Measurements from ENCODE around the gene MYOCOS.
"Not testable (repeated sequence)": the region's sequence is repeated elsewhere in the genome, so short reads cannot be mapped to it uniquely, and the experiment has no call there.

MYOCOS gene

DNA sequence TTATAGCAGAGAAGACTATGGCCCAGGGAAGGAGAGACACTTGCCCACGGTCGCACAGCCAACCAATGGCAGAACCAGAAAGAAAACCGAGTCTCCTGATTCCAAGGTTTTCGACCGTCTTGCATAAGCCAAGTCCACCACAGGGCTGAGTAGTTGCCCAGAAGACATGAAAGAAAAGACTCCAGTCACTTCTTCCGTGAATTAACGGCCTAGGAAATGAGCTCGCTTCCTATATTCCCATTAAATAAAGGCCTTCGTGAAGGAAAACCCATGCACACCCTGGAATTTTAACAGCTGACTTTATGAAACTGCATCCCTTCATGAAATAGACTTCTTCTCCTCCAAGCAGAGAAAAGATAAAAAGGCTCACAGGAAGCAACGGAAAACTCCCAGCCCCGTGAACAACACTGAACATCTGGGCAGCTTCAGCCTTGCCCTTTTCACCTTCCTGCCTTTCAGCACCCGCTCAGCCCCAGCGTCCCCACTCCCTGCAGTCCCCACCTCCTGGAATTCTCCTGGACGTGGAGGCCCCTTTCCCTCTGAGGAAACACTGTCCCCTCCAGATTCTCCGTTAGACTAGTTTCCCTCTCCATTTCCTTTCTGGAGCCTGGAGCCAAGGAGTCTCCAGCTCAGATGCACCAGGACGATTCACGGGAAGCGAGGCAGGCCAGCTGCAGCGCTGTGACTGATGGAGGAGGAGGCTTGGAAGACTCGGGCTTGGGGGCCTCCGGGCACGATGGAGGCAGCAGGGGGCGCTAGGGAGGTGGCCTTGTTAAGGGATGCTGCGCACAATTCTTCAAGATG lies 33.1 kb downstream of the MYOCOS start:
- DNase-seq (ENCODE audit: extremely low spot score) = peak; percentile 85
- TF ChIP-seq HDGF (IDR thresholded peaks at IDR 0.05; ENCODE audit: borderline replicate concordance) (no peak), FOXA1 (IDR thresholded peaks at IDR 0.05) (no peak), TARDBP (IDR thresholded peaks at IDR 0.05) (no peak), NFRKB (IDR thresholded peaks at IDR 0.05) (no peak), FOXK2 (IDR thresholded peaks at IDR 0.05) (no peak), ZNF384 (IDR thresholded peaks at IDR 0.05) (no peak), CTBP1 (IDR thresholded peaks at IDR 0.05; ENCODE audit: borderline replicate concordance) (no peak)
- CTCF ChIA-PET = interaction anchor here (1.4 to 2.3 kb wide), 3 partner anchors 10 to 145 kb away, joined by 3 to 14 read pairs (median 4); no protein-coding TSS in a partner anchor
- POLR2A ChIA-PET = interaction anchor here (1.2 kb wide), 1 partner anchor 86 kb away, joined by 3 read pairs; the partner anchor contains the start of gene VAMP4

DNA sequence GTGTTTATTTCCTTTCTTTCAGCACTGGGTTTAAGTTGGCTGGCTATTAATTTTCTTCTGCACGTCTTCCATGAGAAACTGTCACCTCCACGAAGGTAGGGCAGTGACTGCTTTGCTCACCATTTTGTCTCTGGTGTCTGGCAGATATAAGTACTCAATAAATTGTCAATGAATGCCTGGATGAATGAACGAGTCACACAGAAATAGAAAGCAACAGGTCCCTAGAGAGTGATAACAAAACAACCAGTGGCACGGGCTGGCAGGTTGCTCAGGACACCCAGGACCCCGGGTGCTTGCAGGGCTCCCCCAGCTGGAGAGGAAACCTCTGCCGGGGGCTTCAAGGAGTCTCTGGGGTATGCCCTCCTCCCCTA lies 33.7 kb downstream of the MYOCOS start:
- ChIA-PET CTCF (interaction anchor here (1.1 to 2.3 kb wide), 3 partner anchors 10 to 60 kb away, joined by 3 to 14 read pairs (median 4); no protein-coding TSS in a partner anchor), POLR2A (no interaction called here)
- TF ChIP-seq SUZ12 (IDR thresholded peaks at IDR 0.05) = no peak
- no peak for TF ChIP-seq FOXA1 (IDR thresholded peaks at IDR 0.05)
- no peak for TF ChIP-seq FOXM1 (IDR thresholded peaks at IDR 0.05; ENCODE audit: borderline replicate concordance)
- no peak for TF ChIP-seq ARNT (IDR thresholded peaks at IDR 0.05)
- no peak for TF ChIP-seq SP1 (IDR thresholded peaks at IDR 0.05)
- no peak for TF ChIP-seq L3MBTL2 (conservative IDR thresholded peaks at IDR 0.05)
- no peak for TF ChIP-seq BHLHE40 (IDR thresholded peaks at IDR 0.05; ENCODE audit: borderline replicate concordance)
- no peak for TF ChIP-seq LEF1 (IDR thresholded peaks at IDR 0.05; ENCODE audit: borderline replicate concordance)
- no peak for TF ChIP-seq ELF4 (IDR thresholded peaks at IDR 0.05)
- TF ChIP-seq NFRKB (IDR thresholded peaks at IDR 0.05) = no peak
- TF ChIP-seq ZNF384 (IDR thresholded peaks at IDR 0.05) = no peak
- TF ChIP-seq HDGF (IDR thresholded peaks at IDR 0.05; ENCODE audit: borderline replicate concordance) = no peak
- TF ChIP-seq, protein P1, sequence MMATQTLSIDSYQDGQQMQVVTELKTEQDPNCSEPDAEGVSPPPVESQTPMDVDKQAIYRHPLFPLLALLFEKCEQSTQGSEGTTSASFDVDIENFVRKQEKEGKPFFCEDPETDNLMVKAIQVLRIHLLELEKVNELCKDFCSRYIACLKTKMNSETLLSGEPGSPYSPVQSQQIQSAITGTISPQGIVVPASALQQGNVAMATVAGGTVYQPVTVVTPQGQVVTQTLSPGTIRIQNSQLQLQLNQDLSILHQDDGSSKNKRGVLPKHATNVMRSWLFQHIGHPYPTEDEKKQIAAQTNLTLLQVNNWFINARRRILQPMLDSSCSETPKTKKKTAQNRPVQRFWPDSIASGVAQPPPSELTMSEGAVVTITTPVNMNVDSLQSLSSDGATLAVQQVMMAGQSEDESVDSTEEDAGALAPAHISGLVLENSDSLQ (IDR thresholded peaks at IDR 0.05) = no peak
- no peak for TF ChIP-seq TARDBP (IDR thresholded peaks at IDR 0.05)
- TF ChIP-seq FOXK2 (IDR thresholded peaks at IDR 0.05) = no peak
- no peak for TF ChIP-seq CTBP1 (IDR thresholded peaks at IDR 0.05; ENCODE audit: borderline replicate concordance)
- DNase-seq (ENCODE audit: extremely low spot score) = no peak

- POLR2A ChIA-PET; DNase-seq (ENCODE audit: extremely low spot score): not testable (repeated sequence)
- CTCF ChIA-PET = interaction anchor here (1.1 to 2.3 kb wide), 4 partner anchors 11 to 60 kb away, joined by 3 to 14 read pairs (median 4); no protein-coding TSS in a partner anchor
Measured at GRCh38 chr1:171656206-171656605, 34.2 kb downstream of the MYOCOS start.

DNA sequence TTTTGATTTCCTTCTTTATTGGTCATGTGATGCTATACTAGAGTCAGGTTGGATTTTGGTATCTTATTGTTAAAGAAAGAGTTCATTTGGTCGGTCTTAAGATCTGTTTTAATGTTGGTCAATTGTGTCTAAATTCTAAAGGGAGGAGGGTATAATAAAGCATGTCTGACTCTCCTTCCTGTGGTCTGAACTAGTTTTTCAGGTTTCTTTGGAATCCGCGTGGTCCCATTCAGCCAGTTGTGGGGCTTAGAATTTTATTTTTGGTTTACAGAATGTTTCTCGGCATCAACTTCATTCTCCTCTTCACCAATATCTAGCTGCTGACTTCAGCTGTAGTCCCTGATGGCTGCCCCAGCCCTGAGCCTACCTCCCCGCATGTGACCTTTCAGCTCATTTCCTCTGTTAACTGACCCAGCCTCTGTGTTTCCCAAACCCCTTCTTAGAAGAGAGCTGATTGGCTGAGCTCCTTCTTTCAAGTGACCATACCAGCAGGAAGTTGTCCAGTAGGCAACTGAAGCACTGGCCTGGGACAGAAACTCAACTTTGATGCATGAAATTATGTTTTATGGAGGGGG lies 39.1 kb downstream of the MYOCOS start:
- ChIA-PET POLR2A (no interaction called here), CTCF (no interaction called here)
- DNase-seq (ENCODE audit: extremely low spot score) = no peak
- TF ChIP-seq SUZ12 (IDR thresholded peaks at IDR 0.05) (no peak), TARDBP (IDR thresholded peaks at IDR 0.05) (no peak), LEF1 (IDR thresholded peaks at IDR 0.05; ENCODE audit: borderline replicate concordance) (no peak)

DNA sequence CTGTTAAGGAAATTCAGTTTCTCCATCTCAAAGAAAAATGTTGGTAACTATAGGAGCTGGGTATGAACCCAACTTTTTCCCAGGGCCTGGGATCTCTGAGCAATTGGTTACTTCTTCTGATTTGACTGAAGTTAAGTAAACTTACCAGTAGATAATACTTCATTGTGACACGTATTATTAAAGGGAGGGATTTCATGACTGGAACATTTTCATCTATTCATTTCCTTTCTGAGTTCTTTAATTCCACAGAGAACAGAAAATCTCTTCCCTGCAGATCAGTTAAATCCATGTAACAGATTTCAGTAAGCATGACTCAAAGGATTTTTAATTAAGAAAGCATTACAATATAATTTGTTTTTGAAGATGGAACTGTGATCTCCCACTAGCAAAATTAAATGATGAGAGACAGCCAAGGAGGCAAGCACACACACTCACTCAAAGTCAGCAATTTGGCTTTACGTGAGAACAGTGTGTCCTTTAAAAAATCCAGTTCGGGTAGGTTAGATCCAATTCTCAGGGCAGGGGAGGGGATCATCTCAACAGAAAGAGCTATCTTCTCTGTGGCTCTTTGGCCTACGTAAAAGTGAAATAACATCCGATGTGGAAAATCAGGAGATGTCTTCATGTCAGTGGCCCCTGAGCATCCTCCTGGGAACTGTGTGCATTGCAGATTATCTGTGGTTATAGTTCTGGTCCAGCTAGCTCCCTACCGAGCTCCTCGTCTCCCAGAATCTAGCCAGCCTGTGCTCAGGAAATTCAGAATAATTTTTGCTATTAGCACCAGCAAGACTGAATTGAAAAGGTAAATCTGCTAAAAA lies 41.2 kb downstream of the MYOCOS start:
- TF ChIP-seq BHLHE40 (IDR thresholded peaks at IDR 0.05; ENCODE audit: borderline replicate concordance) (no peak), SP1 (IDR thresholded peaks at IDR 0.05) (no peak), SUZ12 (IDR thresholded peaks at IDR 0.05) (no peak), ZNF384 (IDR thresholded peaks at IDR 0.05) (no peak), FOXA1 (IDR thresholded peaks at IDR 0.05) (no peak), FOXK2 (IDR thresholded peaks at IDR 0.05) (no peak), TARDBP (IDR thresholded peaks at IDR 0.05) (no peak), FOXM1 (IDR thresholded peaks at IDR 0.05; ENCODE audit: borderline replicate concordance) (no peak), HDGF (IDR thresholded peaks at IDR 0.05; ENCODE audit: borderline replicate concordance) (no peak), NFRKB (IDR thresholded peaks at IDR 0.05) (no peak), LEF1 (IDR thresholded peaks at IDR 0.05; ENCODE audit: borderline replicate concordance) (no peak), L3MBTL2 (conservative IDR thresholded peaks at IDR 0.05) (no peak), CTBP1 (IDR thresholded peaks at IDR 0.05; ENCODE audit: borderline replicate concordance) (no peak), ARNT (IDR thresholded peaks at IDR 0.05) (no peak), ELF4 (IDR thresholded peaks at IDR 0.05) (no peak)
- TF ChIP-seq, protein P1 (IDR thresholded peaks at IDR 0.05) = no peak
- CTCF ChIA-PET = no interaction called here

GRCh38 chr1:171663854-171664575 lies 42.0 kb downstream of the MYOCOS start:
- TF ChIP-seq FOXK2 (IDR thresholded peaks at IDR 0.05) (no peak), ELF4 (IDR thresholded peaks at IDR 0.05) (no peak), CTBP1 (IDR thresholded peaks at IDR 0.05; ENCODE audit: borderline replicate concordance) (no peak), FOXA1 (IDR thresholded peaks at IDR 0.05) (no peak), BHLHE40 (IDR thresholded peaks at IDR 0.05; ENCODE audit: borderline replicate concordance) (no peak), HDGF (IDR thresholded peaks at IDR 0.05; ENCODE audit: borderline replicate concordance) (no peak)
- CTCF ChIA-PET = no interaction called here
- no peak for DNase-seq (ENCODE audit: extremely low spot score)
- POLR2A ChIA-PET = no interaction called here

More for the DNA sequence above, 41.2 kb downstream of the MYOCOS start:
- POLR2A ChIA-PET = no interaction called here
- no peak for DNase-seq (ENCODE audit: extremely low spot score)

All from HEK293T (cell line).